Posterior cingulate gyrus (tissue), 11 donors: Measurements from ENCODE around the gene ABCB1.
"Not testable (repeated sequence)": the region's sequence is repeated elsewhere in the genome, so short reads cannot be mapped to it uniquely, and the experiment has no call there.

Experiments used
- DNase-seq, 10 donors: peaks; one replicate each; pipeline versions ENCODE4 v3.0.0 to v3.0.0-alpha.2; 2020 to 2021; ENCODE audit warnings: mixed read lengths in 3 of 10
- intact Hi-C: fragments of 100-400 bp; cut with DNase I; formaldehyde crosslinking; loops from one replicate; pipeline ENCODE4 v1.15.1; 2023

The ABCB1 gene

GRCh38 chr7:87580636-87581035 is 20.0 kb downstream of the ABCB1 start:
- no peak for DNase-seq
- intact Hi-C loops: no loop called here

GRCh38 chr7:87575521-87575920 is 25.2 kb downstream of the ABCB1 start:
- no peak for DNase-seq
- intact Hi-C loops: no loop called here

- intact Hi-C loops: no loop called here
- DNase-seq: no peak
Measured at GRCh38 chr7:87574630-87575029, 26.1 kb downstream of the ABCB1 start.

GRCh38 chr7:87572513-87572912 is 28.2 kb downstream of the ABCB1 start:
- intact Hi-C loops, DNase-seq: not testable (repeated sequence)

GRCh38 chr7:87570178-87570577 is 30.5 kb downstream of the ABCB1 start:
- no peak for DNase-seq
- intact Hi-C loops: no loop called here

- DNase-seq: no peak
- intact Hi-C loops: no loop called here
Measured at GRCh38 chr7:87567052-87567451, 33.6 kb downstream of the ABCB1 start.

GRCh38 chr7:87566311-87566900 is 34.3 kb downstream of the ABCB1 start:
- DNase-seq: no peak
- intact Hi-C loops: no loop called here

GRCh38 chr7:87565877-87566276 is 34.8 kb downstream of the ABCB1 start:
- intact Hi-C loops: no loop called here
- DNase-seq: no peak

GRCh38 chr7:87564296-87564963 is 36.3 kb downstream of the ABCB1 start:
- intact Hi-C loops: no loop called here
- peak in 2 of 10 donors; percentile 10 to 50 for DNase-seq

- intact Hi-C loops: no loop called here
- no peak for DNase-seq
Measured at GRCh38 chr7:87561702-87562101, 39.0 kb downstream of the ABCB1 start.

- no peak for DNase-seq
- intact Hi-C loops: no loop called here
Measured at GRCh38 chr7:87561102-87561501, 39.6 kb downstream of the ABCB1 start.

GRCh38 chr7:87552351-87552900 is 48.3 kb downstream of the ABCB1 start:
- no peak for DNase-seq
- intact Hi-C loops: no loop called here

- DNase-seq: no peak
- intact Hi-C loops: no loop called here
Measured at GRCh38 chr7:87548123-87548919, 52.4 kb downstream of the ABCB1 start.

- intact Hi-C loops: no loop called here
- no peak for DNase-seq
Measured at GRCh38 chr7:87545760-87546159, 54.9 kb downstream of the ABCB1 start.

GRCh38 chr7:87543623-87544022 is 57.1 kb downstream of the ABCB1 start:
- intact Hi-C loops: no loop called here
- DNase-seq: no peak

GRCh38 chr7:87541648-87542047 is 59.0 kb downstream of the ABCB1 start:
- intact Hi-C loops: no loop called here
- no peak for DNase-seq

- intact Hi-C loops: no loop called here
- no peak for DNase-seq
Measured at GRCh38 chr7:87538052-87538451, 62.6 kb downstream of the ABCB1 start.

- no peak for DNase-seq
- intact Hi-C loops: no loop called here
Measured at GRCh38 chr7:87534072-87534471, 66.6 kb downstream of the ABCB1 start.

- DNase-seq: no peak
- intact Hi-C loops: no loop called here
Measured at GRCh38 chr7:87530126-87530525, 70.6 kb downstream of the ABCB1 start.

- no peak for DNase-seq
- intact Hi-C loops: no loop called here
Measured at GRCh38 chr7:87528730-87529129, 72.0 kb downstream of the ABCB1 start.

GRCh38 chr7:87518735-87519134 is 81.9 kb downstream of the ABCB1 start:
- no peak for DNase-seq
- intact Hi-C loops: no loop called here
